ENCODE results near the gene TMEM11. TPM values are rescaled to one million over a fixed set of nuclear protein-coding genes. Genes with fewer than 3 reads are reported as not detected.

The TMEM11 gene
- polyA plus RNA-seq, 2 of the 4 experiments (the other 2 are of a cell fraction): 57.7 to 61.0 TPM

GRCh38 chr17:21157586-21158370 is 56.2 kb downstream of the TMEM11 start (continued):
- no peak for TF ChIP-seq RNF2 (IDR thresholded peaks at IDR 0.05; ENCODE audit: borderline replicate concordance, low read depth)
- no peak for TF ChIP-seq ELK1 (IDR thresholded peaks at IDR 0.05; ENCODE audit: low read depth, low read length)
- no peak for TF ChIP-seq PBX3 (IDR thresholded peaks at IDR 0.05)

GRCh38 chr17:21152731-21153130 is 61.2 kb downstream of the TMEM11 start:
- TF ChIP-seq RAD21 (conservative IDR thresholded peaks at IDR 0.05 in 1 of 2, IDR thresholded peaks at IDR 0.05 in 1 of 2) (no peak), EHF (CRISPR knock-in tag; IDR thresholded peaks at IDR 0.05) (no peak), HEYL (CRISPR knock-in tag; IDR thresholded peaks at IDR 0.05) (no peak), KDM5A (IDR thresholded peaks at IDR 0.05) (no peak), E2F6 (IDR thresholded peaks at IDR 0.05; ENCODE audit: borderline replicate concordance, low read depth) (no peak), BHLHE40 (IDR thresholded peaks at IDR 0.05; ENCODE audit: low read depth, low read length) (no peak)
- H3K27ac ChIP-seq: no peak overlapping the region
- DNase-seq (ENCODE audit: low read depth in 1 of 2, low spot score in 1 of 2) (no peak), FAIRE-seq (no peak), ATAC-seq (no peak)
- no peaks in the 10 kb centered on the region for H3K4me1 ChIP-seq
- POLR2A ChIA-PET: no interaction called here
- H3K4me3 ChIP-seq: no peak overlapping the region
- no peak overlapping the region for H3K4me2 ChIP-seq
- WGBS (ENCODE audit: missing lambda C conversion rate): 37% methylated on average over 1 of the region's 1 CpG
- CTCF ChIA-PET: no interaction called here
- peaks cover 40% of the 10 kb centered on the region for H3K9me3 ChIP-seq

- peaks cover 35% of the 10 kb centered on the region for H3K9me3 ChIP-seq
- H3K4me3 ChIP-seq: no peak overlapping the region
- DNase-seq (ENCODE audit: low read depth in 1 of 2, low spot score in 1 of 2) (no peak), FAIRE-seq (no peak), ATAC-seq (no peak)
- H3K27ac ChIP-seq: no peak overlapping the region
- H3K4me1 ChIP-seq: no peaks in the 10 kb centered on the region
- ChIA-PET POLR2A (no interaction called here), CTCF (interaction anchor here (1.9 kb wide), 1 partner anchor 21 kb away, joined by 12 read pairs; no protein-coding TSS in a partner anchor)
- 47% methylated on average over 1 of the region's 1 CpG for WGBS (ENCODE audit: missing lambda C conversion rate)
- H3K4me2 ChIP-seq: no peak overlapping the region
- TF ChIP-seq NFE2L2 (conservative IDR thresholded peaks at IDR 0.05; ENCODE audit: low read length): no peak
- no peak for TF ChIP-seq CHD4 (IDR thresholded peaks at IDR 0.05; ENCODE audit: borderline replicate concordance)
- no peak for TF ChIP-seq HOXA7 (CRISPR knock-in tag; IDR thresholded peaks at IDR 0.05)
- TF ChIP-seq CHD2 (IDR thresholded peaks at IDR 0.05; ENCODE audit: low read length, partially characterized antibody): no peak
- no peak for TF ChIP-seq ATOH8 (CRISPR knock-in tag; IDR thresholded peaks at IDR 0.05; ENCODE audit: low read depth)
- no peak for TF ChIP-seq EP300 (IDR thresholded peaks at IDR 0.05)
- no peak for TF ChIP-seq ZC3H11A (IDR thresholded peaks at IDR 0.05)
- TF ChIP-seq MAX (IDR thresholded peaks at IDR 0.05): no peak
- no peak for TF ChIP-seq GATA3 (IDR thresholded peaks at IDR 0.05; ENCODE audit: borderline replicate concordance)
- no peak for TF ChIP-seq USF2 (IDR thresholded peaks at IDR 0.05)
- TF ChIP-seq RFX5 (IDR thresholded peaks at IDR 0.05): no peak
- no peak for TF ChIP-seq CTCF (IDR thresholded peaks at IDR 0.05)
- TF ChIP-seq BHLHE40 (IDR thresholded peaks at IDR 0.05; ENCODE audit: low read depth, low read length): no peak
Observed at GRCh38 chr17:21149621-21150020, 64.3 kb downstream of the TMEM11 start.

Measured in A549 (cell line).